Memory B cell (primary cell): ENCODE data around the gene F5.

ENCODE experiments used
- ATAC-seq: fragments of 150-1000 bp; cut with Tn5 transposase; 2 replicates; pipeline ENCODE4 v1.10.0; 2021; ENCODE audit warnings: low read depth, mild to moderate bottlenecking, moderate library complexity
- DNase-seq, 2 donors: peaks; one replicate each; pipeline ENCODE4 v3.0.0; 2022; ENCODE audit warnings: low spot score in 2 of 2
- H3K27ac Mint-ChIP-seq: one replicate; pipeline ENCODE4 v1.8.0; 2022; ENCODE audit warnings: mild to moderate bottlenecking, moderate library complexity, mixed read lengths
- H3K27me3 Mint-ChIP-seq: one replicate; pipeline ENCODE4 v1.8.0; 2022; ENCODE audit warnings: mixed read lengths
- H3K36me3 Mint-ChIP-seq: one replicate; pipeline ENCODE4 v1.8.0; 2022; ENCODE audit warnings: mild to moderate bottlenecking, mixed read lengths
- H3K4me1 Mint-ChIP-seq: one replicate; pipeline ENCODE4 v1.8.0; 2022; ENCODE audit warnings: mixed read lengths
- H3K4me3 Mint-ChIP-seq: one replicate; pipeline ENCODE4 v1.8.0; 2022; ENCODE audit warnings: mild to moderate bottlenecking, moderate library complexity, mixed read lengths
- H3K9me3 Mint-ChIP-seq: one replicate; pipeline ENCODE4 v1.8.0; 2022; ENCODE audit warnings: mixed read lengths

The F5 gene

GRCh38 chr1:169479363-169480066 lies 106.8 kb downstream of the F5 start:
- Mint-ChIP-seq H3K9me3 (no peaks in the 10 kb centered on the region), H3K36me3 (peaks cover 2% of the 10 kb centered on the region), H3K4me3 (no peak overlapping the region), H3K4me1 (peaks cover 14% of the 10 kb centered on the region), H3K27me3 (no peaks in the 10 kb centered on the region), H3K27ac (no peak overlapping the region)
- ATAC-seq (no peak), DNase-seq (no peak)

DNA sequence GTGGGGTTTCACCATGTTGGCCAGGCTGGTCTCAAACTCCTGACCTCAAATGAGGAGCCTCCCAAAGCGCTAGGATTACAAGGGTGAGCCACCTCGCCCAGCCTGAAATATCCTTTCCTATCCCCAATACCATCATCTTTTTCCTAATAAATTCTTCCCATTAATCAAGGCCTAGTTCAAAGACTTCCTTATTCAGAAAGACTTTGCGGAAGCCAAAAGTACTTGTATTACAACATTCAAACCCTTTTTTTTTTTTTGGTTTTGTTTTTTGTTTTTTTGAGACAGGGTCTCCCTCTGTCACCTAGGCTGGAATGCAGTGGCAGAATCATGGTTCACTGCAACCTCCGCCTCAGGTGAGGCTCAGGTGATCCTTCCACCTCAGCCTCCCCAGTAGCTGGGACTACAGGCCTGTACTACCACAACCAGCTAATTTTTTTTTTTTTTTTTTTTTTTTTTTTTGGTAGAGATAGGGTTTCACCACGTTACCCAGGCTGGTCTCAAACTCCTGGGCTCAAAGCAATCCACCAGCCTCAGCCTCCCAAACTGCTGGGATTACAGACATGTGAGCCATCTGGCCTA lies 108.1 kb downstream of the F5 start:
- no peak overlapping the region for H3K27ac Mint-ChIP-seq
- H3K4me3 Mint-ChIP-seq = no peak overlapping the region
- peaks cover 2% of the 10 kb centered on the region for H3K36me3 Mint-ChIP-seq
- peaks cover 3% of the 10 kb centered on the region for H3K4me1 Mint-ChIP-seq
- ATAC-seq (no peak), DNase-seq (no peak)
- H3K27me3 Mint-ChIP-seq = no peaks in the 10 kb centered on the region
- no peaks in the 10 kb centered on the region for H3K9me3 Mint-ChIP-seq

- no peaks in the 10 kb centered on the region for H3K9me3 Mint-ChIP-seq
- no peaks in the 10 kb centered on the region for H3K27me3 Mint-ChIP-seq
Observed at GRCh38 chr1:169475806-169476387, 110.4 kb downstream of the F5 start.

DNA sequence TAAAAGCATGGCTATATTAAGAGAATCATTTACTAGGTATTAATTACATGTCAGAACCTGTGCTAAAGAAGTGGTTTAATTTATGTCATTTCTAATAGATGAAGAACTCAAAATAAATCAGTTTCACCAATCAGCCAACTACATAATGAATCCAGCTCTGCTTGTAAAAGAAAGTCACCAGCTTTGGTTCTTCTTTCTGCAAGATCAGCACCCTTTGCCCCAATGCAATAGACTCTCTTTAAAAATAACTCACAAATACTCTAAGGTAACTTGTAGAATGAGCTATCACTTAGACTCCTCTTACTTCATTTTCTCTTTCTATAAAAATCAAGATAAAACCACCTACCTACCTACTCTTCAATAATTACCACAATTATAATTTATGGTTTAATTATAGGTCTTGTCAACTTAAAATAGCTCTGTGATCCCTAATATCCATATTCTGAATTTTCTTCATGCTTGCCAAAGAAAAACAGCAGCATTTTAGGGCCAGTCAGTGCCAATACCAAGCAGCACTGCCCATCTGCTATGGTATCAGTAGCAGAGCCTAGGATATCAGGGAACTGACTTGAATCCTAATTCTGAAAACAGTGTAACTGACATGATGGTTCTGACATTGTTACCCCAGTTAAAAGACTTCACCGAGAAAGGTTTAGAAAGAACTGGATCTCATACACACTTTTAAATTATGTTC lies 111.8 kb downstream of the F5 start:
- no peak overlapping the region for H3K4me3 Mint-ChIP-seq
- ATAC-seq = no peak
- no peaks in the 10 kb centered on the region for H3K4me1 Mint-ChIP-seq
- no peak overlapping the region for H3K27ac Mint-ChIP-seq
- no peaks in the 10 kb centered on the region for H3K9me3 Mint-ChIP-seq
- peaks cover 2% of the 10 kb centered on the region for H3K36me3 Mint-ChIP-seq
- DNase-seq = no peak
- H3K27me3 Mint-ChIP-seq = no peaks in the 10 kb centered on the region

More at GRCh38 chr1:169475806-169476387, 110.4 kb downstream of the F5 start:
- H3K4me3 Mint-ChIP-seq = no peak overlapping the region
- H3K36me3 Mint-ChIP-seq = peaks cover 2% of the 10 kb centered on the region
- DNase-seq (no peak), ATAC-seq (no peak)
- H3K27ac Mint-ChIP-seq = peak overlapping the region; percentile 43
- no peaks in the 10 kb centered on the region for H3K4me1 Mint-ChIP-seq

- Mint-ChIP-seq H3K36me3 (peaks cover 2% of the 10 kb centered on the region), H3K27me3 (no peaks in the 10 kb centered on the region), H3K4me3 (no peak overlapping the region), H3K4me1 (no peaks in the 10 kb centered on the region), H3K27ac (no peak overlapping the region), H3K9me3 (no peaks in the 10 kb centered on the region)
- no peak for DNase-seq
- no peak for ATAC-seq
Observed at GRCh38 chr1:169473347-169473746, 112.9 kb downstream of the F5 start.

GRCh38 chr1:169472738-169473137 lies 113.5 kb downstream of the F5 start:
- H3K4me3 Mint-ChIP-seq = no peak overlapping the region
- ATAC-seq (no peak), DNase-seq (no peak)
- H3K9me3 Mint-ChIP-seq = no peaks in the 10 kb centered on the region
- H3K27ac Mint-ChIP-seq = no peak overlapping the region
- H3K36me3 Mint-ChIP-seq = peaks cover 2% of the 10 kb centered on the region
- H3K27me3 Mint-ChIP-seq = no peaks in the 10 kb centered on the region
- H3K4me1 Mint-ChIP-seq = no peaks in the 10 kb centered on the region

GRCh38 chr1:169468982-169469381 lies 117.3 kb downstream of the F5 start:
- Mint-ChIP-seq H3K9me3 (no peaks in the 10 kb centered on the region), H3K27ac (no peak overlapping the region), H3K4me1 (no peaks in the 10 kb centered on the region), H3K36me3 (no peaks in the 10 kb centered on the region), H3K4me3 (no peak overlapping the region), H3K27me3 (no peaks in the 10 kb centered on the region)
- DNase-seq = no peak
- no peak for ATAC-seq

GRCh38 chr1:169466259-169467230 lies 119.7 kb downstream of the F5 start:
- ATAC-seq (no peak), DNase-seq (peak in 1 of 2 donors; percentile 11)
- Mint-ChIP-seq H3K4me3 (no peak overlapping the region), H3K4me1 (no peaks in the 10 kb centered on the region), H3K27ac (no peak overlapping the region), H3K9me3 (no peaks in the 10 kb centered on the region), H3K27me3 (no peaks in the 10 kb centered on the region), H3K36me3 (no peaks in the 10 kb centered on the region)

DNA sequence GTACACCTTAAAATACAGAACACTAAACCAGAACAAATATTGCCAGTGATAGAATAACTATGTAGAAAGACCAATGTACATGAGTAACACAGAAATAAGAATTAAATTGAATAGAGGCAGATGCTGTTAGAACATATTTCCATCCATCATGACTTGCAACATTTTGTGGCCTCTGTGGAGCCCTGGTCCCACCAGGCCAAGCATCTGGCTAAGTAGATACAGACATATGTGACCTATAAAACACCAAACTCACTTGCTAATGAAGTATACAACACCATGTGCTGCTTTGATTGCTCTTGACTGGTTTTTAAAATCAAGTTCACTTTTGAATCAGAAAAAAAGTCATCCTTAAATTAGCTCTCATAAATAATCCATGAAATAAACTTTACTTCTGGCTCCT lies 121.0 kb downstream of the F5 start:
- Mint-ChIP-seq H3K27ac (no peak overlapping the region), H3K36me3 (no peaks in the 10 kb centered on the region), H3K9me3 (no peaks in the 10 kb centered on the region), H3K4me1 (no peaks in the 10 kb centered on the region), H3K4me3 (no peak overlapping the region), H3K27me3 (peaks cover 5% of the 10 kb centered on the region)
- ATAC-seq (no peak), DNase-seq (no peak)
